HepG2 (cell line): ENCODE results near the gene CDK2AP2. TPM values are rescaled to one million over a fixed set of nuclear protein-coding genes. Genes with fewer than 3 reads are reported as not detected.

Experiments used
- ATAC-seq: fragments of 200-7000 bp; cut with Tn5 transposase; 3 replicates; pipeline ENCODE4 v1.9.1; 2020; ENCODE audit warnings: mild to moderate bottlenecking, moderate library complexity
- BruUV-seq: library from RNA; stranded (reverse); fragments of 400-500 nt; replicated peaks from 2 replicates; lab custom pipeline; 2021; lab: Mats Ljungman, UMichigan
- CTCF ChIA-PET: fragments of 300-600 bp; formaldehyde crosslinking; extraction: SDS; loops from one replicate; lab custom pipeline; 2021; ENCODE audit warnings: low total read pairs, inconsistent platforms, low intra/inter-chr PET ratio; lab: Yijun Ruan, JAX
- POLR2A ChIA-PET: fragments of 350-600 bp; sonication (Branson Sonifier 250); formaldehyde crosslinking; loops from one replicate; lab custom pipeline; 2020; ENCODE audit warnings: antibody characterized with exemption, inconsistent platforms; lab: Yijun Ruan, JAX
- DNase-seq: peaks from one replicate; pipeline ENCODE4 v3.0.0-alpha.2; 2015; ENCODE audit warnings: low spot score
- FAIRE-seq: peaks from 3 replicates; lab custom pipeline; 2011; peaks lifted over from hg19 to GRCh38; lab: Jason Lieb, UNC
- H2AFZ ChIP-seq: one replicate; pipeline ENCODE4 v1.6.1; 2011; ENCODE audit warnings: low read length, inconsistent platforms
- H3K27ac ChIP-seq: fragments of 300-600 bp; 3 replicates; pipeline ENCODE4 v1.8.0; 2011; ENCODE audit warnings: mixed run types, mild to moderate bottlenecking, mixed read lengths, low read length, inconsistent platforms; ENCODE audit not compliant: insufficient read depth; ENCODE audit errors: extremely low read length
- H3K27me3 ChIP-seq, 2 experiments: fragments of 200-600 bp in 1 of 2; 2 replicates in 1 of 2; 3 replicates in 1 of 2; pipeline versions ENCODE4 v1.6.0 to v1.8.0; 2011; ENCODE audit warnings: low read length in 2 of 2, mild to moderate bottlenecking in 2 of 2, moderate library complexity in 2 of 2, inconsistent platforms in 1 of 2; ENCODE audit not compliant: insufficient read depth in 2 of 2, control insufficient read depth in 1 of 2
- H3K36me3 ChIP-seq, 2 experiments: fragments of 200-600 bp in 1 of 2; replicated peaks in 1 of 2; 2 replicates in 1 of 2; 3 replicates in 1 of 2; pipeline versions ENCODE4 v1.5.1 to v1.8.0; 2011; ENCODE audit warnings: low read length in 2 of 2, inconsistent platforms in 1 of 2; ENCODE audit not compliant: insufficient read depth in 2 of 2, control insufficient read depth in 1 of 2
- H3K4me1 ChIP-seq: 2 replicates; pipeline ENCODE4 v1.5.1; 2012; ENCODE audit warnings: low read length, inconsistent platforms; ENCODE audit not compliant: insufficient read depth
- H3K4me2 ChIP-seq: 2 replicates; pipeline ENCODE4 v1.6.0; 2011; ENCODE audit warnings: low read depth, low read length, inconsistent platforms
- H3K4me3 ChIP-seq, 3 experiments: fragments of 200-600 bp in 1 of 3; sonication (generic), shearing (Covaris generic) in 1 of 3; replicated peaks in 1 of 3; 2 replicates each; pipeline ENCODE4 v1.5.1; 2011 to 2016; ENCODE audit warnings: low read length in 3 of 3, inconsistent platforms in 2 of 3, low read depth in 2 of 3, mild to moderate bottlenecking in 2 of 3, control low read depth in 1 of 3, mixed read lengths in 1 of 3; ENCODE audit not compliant: insufficient read depth in 1 of 3
- H3K79me2 ChIP-seq: one replicate; pipeline ENCODE4 v1.6.1; 2011; ENCODE audit warnings: low read length, inconsistent platforms; ENCODE audit not compliant: insufficient read depth
- H3K9ac ChIP-seq: 2 replicates; pipeline ENCODE4 v1.6.0; 2011; ENCODE audit warnings: mild to moderate bottlenecking, low read depth, low read length, inconsistent platforms; ENCODE audit not compliant: insufficient read depth
- H3K9me3 ChIP-seq: 2 replicates; pipeline ENCODE4 v1.5.1; 2012; ENCODE audit warnings: mild to moderate bottlenecking, low read length
- H4K20me1 ChIP-seq: 2 replicates; pipeline ENCODE4 v1.6.0; 2011; ENCODE audit warnings: inconsistent platforms, mild to moderate bottlenecking, low read length, moderate library complexity; ENCODE audit not compliant: insufficient read depth
- JUNB ChIP-seq: sonication (generic); formaldehyde crosslinking; IDR thresholded peaks from 2 replicates; pipeline ENCODE4 v1.8.0; 2022; ENCODE audit warnings: missing genetic modification reagents, mild to moderate bottlenecking, borderline replicate concordance
- MLX ChIP-seq: IDR thresholded peaks from 2 replicates; pipeline ENCODE4 v1.6.1; 2016
- MNT ChIP-seq: fragments of 450-650 bp; IDR thresholded peaks from 2 replicates; pipeline ENCODE4 v1.6.1; 2016
- MYC ChIP-seq: sonication (generic); formaldehyde crosslinking; IDR thresholded peaks from 2 replicates; pipeline ENCODE4 v1.9.0; 2021; ENCODE audit warnings: missing genetic modification reagents, borderline replicate concordance
- NFAT5 ChIP-seq: sonication (generic); formaldehyde crosslinking; IDR thresholded peaks from 2 replicates; pipeline ENCODE4 v1.4.0; 2020; ENCODE audit warnings: missing genetic modification reagents
- NFYB ChIP-seq: sonication (generic); formaldehyde crosslinking; IDR thresholded peaks from 2 replicates; pipeline ENCODE4 v1.4.0; 2020; ENCODE audit warnings: missing genetic modification reagents
- NFYC ChIP-seq: IDR thresholded peaks from 2 replicates; pipeline ENCODE4 v1.6.1; 2016; ENCODE audit warnings: missing genetic modification reagents, missing compliant biosample characterization
- ZEB1 ChIP-seq: IDR thresholded peaks from 2 replicates; pipeline ENCODE4 v1.6.1; 2012; ENCODE audit warnings: mild to moderate bottlenecking, low read depth, inconsistent platforms; ENCODE audit not compliant: insufficient replicate concordance
- ZMYM3 ChIP-seq: sonication (generic); formaldehyde crosslinking; IDR thresholded peaks from 2 replicates; pipeline ENCODE4 v1.5.1; 2020; ENCODE audit warnings: mild to moderate bottlenecking, missing genetic modification reagents
- ZNF12 ChIP-seq: sonication (generic); formaldehyde crosslinking; IDR thresholded peaks from 2 replicates; pipeline ENCODE4 v1.5.0; 2020; ENCODE audit warnings: missing genetic modification reagents
- ZNF607 ChIP-seq: sonication (generic); formaldehyde crosslinking; IDR thresholded peaks from 2 replicates; pipeline ENCODE4 v1.5.1; 2020; ENCODE audit warnings: missing genetic modification reagents, mild to moderate bottlenecking, borderline replicate concordance
- ZNF768 ChIP-seq: sonication (generic); formaldehyde crosslinking; IDR thresholded peaks from 2 replicates; pipeline ENCODE4 v1.4.0; 2020; ENCODE audit warnings: missing genetic modification reagents
- WGBS: methylation state at CpG from one replicate; pipeline ENCODE4 v1.1.6; 2017; ENCODE audit warnings: low lambda C conversion rate; 5-methylcytosine and 5-hydroxymethylcytosine counted together
- in situ Hi-C: cut with HindIII; loops from 2 replicates; pipeline ENCODE4 v1.10.0; 2017; ENCODE audit warnings: low pct_unique_long_range_greater_than_20kb; ENCODE audit not compliant: extremely low pct_ligation_motif_present
- intact Hi-C: fragments of 100-400 bp; cut with micrococcal nuclease; formaldehyde crosslinking; loops from one replicate; pipeline ENCODE4 v1.10.0; 2022; ENCODE audit not compliant: unreplicated experiment
- polyA plus RNA-seq, 8 experiments: library from polyadenylated mRNA; depleted of rRNA in 3 of 8; stranded (reverse) in 7 of 8; unstranded in 1 of 8; fragments of >200 nt; fragmentation: Illumina TruSeq in 4 of 8; extraction: Trizol in 4 of 8; gene quantifications; 2 replicates each; pipeline versions ENCODE4 v1.2.1 to v1.2.3, GENCODE V29; 2011 to 2016; ENCODE audit warnings: low read depth in 4 of 8, missing spikeins in 1 of 8, mixed read lengths in 1 of 8; ENCODE audit not compliant: insufficient read depth in 1 of 8
- total RNA-seq, 5 experiments: library from RNA; depleted of rRNA; stranded (reverse); fragments of >200 nt; fragmentation: Illumina TruSeq; extraction: Trizol; gene quantifications; 2 replicates each; pipeline ENCODE4 v1.2.3, GENCODE V29; 2016; ENCODE audit warnings: low read depth in 1 of 5

Gene CDK2AP2
- total and polyA plus RNA-seq, 2 of the 13 experiments (the other 11 are each of a cell fraction or from before 2014, with no cell fraction given), result 15.0 to 23.2 TPM

GRCh38 chr11:67539550-67539949 is 31.6 kb upstream of the CDK2AP2 start:
- H2AFZ ChIP-seq, result no peak overlapping the region

GRCh38 chr11:67538823-67539505 is 31.0 kb upstream of the CDK2AP2 start:
- Histone ChIP-seq H3K9me3 (peaks cover 15% of the 10 kb centered on the region), H3K4me1 (peaks cover 24% of the 10 kb centered on the region), H4K20me1 (no peaks in the 10 kb centered on the region), H3K9ac (no peak overlapping the region), H3K27me3 (no peaks in the 10 kb centered on the region), H3K4me2 (no peak overlapping the region), H3K79me2 (no peaks in the 10 kb centered on the region), H3K4me3 (no peak overlapping the region), H2AFZ (no peak overlapping the region), H3K27ac (no peak overlapping the region), H3K36me3 (no peaks in the 10 kb centered on the region)
- FAIRE-seq (no peak), DNase-seq (no peak), ATAC-seq (peak; percentile 50)
- POLR2A ChIA-PET, result no interaction called here
- no TSS peak for BruUV-seq
- 32% methylated on average over 10 of the region's 10 CpGs for WGBS
- in situ Hi-C loops (no loop called here), intact Hi-C loops (no loop called here)
- CTCF ChIA-PET, result no interaction called here
- TF ChIP-seq NFAT5 (CRISPR knock-in tag) (no peak), ZNF607 (CRISPR knock-in tag) (no peak), MYC (CRISPR knock-in tag) (0 out of 2 replicates have a peak, but pooled peaks have one; percentile 14), ZNF12 (CRISPR knock-in tag) (no peak), JUNB (CRISPR knock-in tag) (no peak), MLX (CRISPR knock-in tag) (no peak), ZNF768 (CRISPR knock-in tag) (peak; percentile 59; the same call in 1 of the 2 replicates), ZMYM3 (CRISPR knock-in tag) (peak; percentile 23; the same call in 1 of the 2 replicates), MNT (no peak)

More at GRCh38 chr11:67539550-67539949, 31.6 kb upstream of the CDK2AP2 start:
- intact Hi-C loops, result no loop called here
- Histone ChIP-seq H3K4me3 (no peak overlapping the region), H3K4me1 (peaks cover 30% of the 10 kb centered on the region), H3K36me3 (no peaks in the 10 kb centered on the region), H3K27me3 (no peaks in the 10 kb centered on the region), H4K20me1 (no peaks in the 10 kb centered on the region), H3K9ac (no peak overlapping the region), H3K27ac (no peak overlapping the region), H3K4me2 (no peak overlapping the region), H3K9me3 (peaks cover 10% of the 10 kb centered on the region), H3K79me2 (no peaks in the 10 kb centered on the region)
- in situ Hi-C loops, result no loop called here
- DNase-seq (peak; percentile 25), ATAC-seq (peak; percentile 23), FAIRE-seq (no peak)
- ChIA-PET POLR2A (no interaction called here), CTCF (no interaction called here)
- TF ChIP-seq NFYB (CRISPR knock-in tag) (peak; percentile 54), ZEB1 (no peak), NFYC (peak; percentile 62)
- no TSS peak for BruUV-seq
- 22% methylated on average over 3 of the region's 4 CpGs for WGBS
